Activated CD4-positive, alpha-beta T cell treated with anti-CD3 and anti-CD28 coated beads, Interleukin-2, amount 50 U/mL, for 24 hours (primary cell): ENCODE results near the gene IL9R.
"Not testable (repeated sequence)": the region's sequence is repeated elsewhere in the genome, so short reads cannot be mapped to it uniquely, and the experiment has no call there.

Experiments
- DNase-seq, 2 donors: peaks; one replicate each; pipeline ENCODE4 v3.0.0-alpha.2; 2020; ENCODE audit warnings: low read depth in 1 of 2, low spot score in 1 of 2

IL9R gene

GRCh38 chrX:155997436-155997835, at the start of gene IL9R:
IL9R (plus strand) TSS chrX:155997696; CDS start chrX:155997760, 64 bp downstream.
- peak in 1 of 2 donors; percentile 30 for DNase-seq

GRCh38 chrX:155949098-155949497, 48.4 kb upstream of the IL9R start:
- no peak for DNase-seq

- no peak for DNase-seq
These were observed 46.2 kb upstream of the IL9R start for GRCh38 chrX:155951237-155951789.

- DNase-seq = no peak
These were observed 44.4 kb upstream of the IL9R start for GRCh38 chrX:155953055-155953454.

GRCh38 chrX:155954793-155955192, 42.7 kb upstream of the IL9R start:
- DNase-seq = no peak

- no peak for DNase-seq
These were observed 41.4 kb upstream of the IL9R start for GRCh38 chrX:155956099-155956498.

- no peak for DNase-seq
These were observed 40.8 kb upstream of the IL9R start for GRCh38 chrX:155956649-155957048.

GRCh38 chrX:155957843-155958242, 39.7 kb upstream of the IL9R start:
- DNase-seq = no peak

- DNase-seq = no peak
These were observed 38.4 kb upstream of the IL9R start for GRCh38 chrX:155959018-155959587.

- DNase-seq = no peak
These were observed 34.6 kb upstream of the IL9R start for GRCh38 chrX:155962906-155963305.

- DNase-seq = no peak
These were observed 30.6 kb upstream of the IL9R start for GRCh38 chrX:155966876-155967275.

GRCh38 chrX:155967653-155968325, 29.7 kb upstream of the IL9R start:
- no peak for DNase-seq

GRCh38 chrX:155968326-155968661, 29.2 kb upstream of the IL9R start:
- no peak for DNase-seq

GRCh38 chrX:155968791-155969190, 28.7 kb upstream of the IL9R start:
- DNase-seq = no peak

- DNase-seq = not testable (repeated sequence)
These were observed 25.8 kb upstream of the IL9R start for GRCh38 chrX:155971658-155972057.

- not testable (repeated sequence) for DNase-seq
These were observed 25.3 kb upstream of the IL9R start for GRCh38 chrX:155972241-155972640.

- no peak for DNase-seq
These were observed 14.2 kb upstream of the IL9R start for GRCh38 chrX:155983326-155983725.

GRCh38 chrX:155985208-155985607, 12.3 kb upstream of the IL9R start:
- no peak for DNase-seq

GRCh38 chrX:155986995-155987394, 10.5 kb upstream of the IL9R start:
- not testable (repeated sequence) for DNase-seq

- no peak for DNase-seq
These were observed 8.6 kb upstream of the IL9R start for GRCh38 chrX:155988859-155989258.

- DNase-seq = no peak
These were observed 4.1 kb upstream of the IL9R start for GRCh38 chrX:155993421-155993820.

GRCh38 chrX:155995321-155995875, 2.1 kb upstream of the IL9R start:
- no peak for DNase-seq

- no peak for DNase-seq
These were observed 620 bp downstream of the IL9R start for GRCh38 chrX:155998116-155998515.
